K562 (cell line): Measurements from ENCODE around the gene DPP10.

Experiments
- ATF3 ChIP-seq, 2 experiments: fragments of 450-650 bp in 1 of 2; sonication (generic) in 1 of 2; formaldehyde crosslinking in 1 of 2; IDR thresholded peaks in 1 of 2; conservative IDR thresholded peaks in 1 of 2; 2 replicates each; pipeline versions ENCODE4 v1.6.1 to v1.8.1; 2016 to 2023; ENCODE audit warnings: mild to moderate bottlenecking in 2 of 2, moderate library complexity in 2 of 2, inconsistent platforms in 1 of 2, missing genetic modification reagents in 1 of 2
- E2F6 ChIP-seq, 2 experiments: IDR thresholded peaks; 2 replicates each; pipeline ENCODE4 v1.6.1; 2011; ENCODE audit warnings: borderline replicate concordance in 1 of 2, control low read depth in 1 of 2, low read depth in 1 of 2, low read length in 1 of 2, mild to moderate bottlenecking in 1 of 2, mixed read lengths in 1 of 2, moderate library complexity in 1 of 2; ENCODE audit not compliant: insufficient read depth in 1 of 2, insufficient read length in 1 of 2, poor library complexity in 1 of 2, severe bottlenecking in 1 of 2; ENCODE audit errors: extremely low read depth in 1 of 2
- GTF2F1 ChIP-seq: IDR thresholded peaks from 2 replicates; pipeline ENCODE4 v1.6.1; 2011; ENCODE audit warnings: low read depth, low read length, improper control_type of control experiment
- JUNB ChIP-seq: fragments of 450-650 bp; formaldehyde crosslinking; conservative IDR thresholded peaks from 2 replicates; pipeline ENCODE4 v1.4.0; 2020; ENCODE audit warnings: mild to moderate bottlenecking
- KDM4B ChIP-seq, 2 experiments: fragments of 450-650 bp in 1 of 2; sonication (generic) in 1 of 2; IDR thresholded peaks; 2 replicates each; pipeline ENCODE4 v1.6.1; 2016 to 2017; ENCODE audit warnings: borderline replicate concordance in 2 of 2, antibody characterized with exemption in 1 of 2, low read depth in 1 of 2, mild to moderate bottlenecking in 1 of 2
- MEF2A ChIP-seq: IDR thresholded peaks from 2 replicates; pipeline ENCODE4 v1.6.1; 2011; ENCODE audit warnings: low read depth, mild to moderate bottlenecking, low read length, moderate library complexity; ENCODE audit not compliant: control insufficient read depth
- ZBTB12 ChIP-seq: fragments of 250-450 bp; sonication (Bioruptor Pico); IDR thresholded peaks from 2 replicates; pipeline ENCODE4 v1.4.0; 2020
- ZNF140 ChIP-seq: fragments of 250-450 bp; sonication (Bioruptor Pico); IDR thresholded peaks from 2 replicates; pipeline ENCODE4 v1.8.0; 2021; ENCODE audit warnings: moderate library complexity, mild to moderate bottlenecking, inconsistent platforms
- ZNF23 ChIP-seq: fragments of 250-450 bp; sonication (Bioruptor Pico); IDR thresholded peaks from 2 replicates; pipeline ENCODE4 v1.4.0; 2020; ENCODE audit warnings: mild to moderate bottlenecking

GRCh38 chr2:115782286-115782685, 1339.8 kb downstream of the DPP10 start:
- TF ChIP-seq ATF3 (IDR thresholded peaks at IDR 0.05), result no peak
- no peak for TF ChIP-seq ATF3 (CRISPR knock-in tag; conservative IDR thresholded peaks at IDR 0.05)
- TF ChIP-seq E2F6 (IDR thresholded peaks at IDR 0.05; ENCODE audit: borderline replicate concordance in 1 of 2, extremely low read depth in 1 of 2, insufficient read depth in 1 of 2, insufficient read length in 1 of 2, low read depth in 1 of 2, low read length in 1 of 2, poor library complexity in 1 of 2, severe bottlenecking in 1 of 2), result no peak
- no peak for TF ChIP-seq ZNF140 (CRISPR knock-in tag)
- no peak for TF ChIP-seq ZBTB12 (CRISPR knock-in tag)
- no peak for TF ChIP-seq ZNF23 (CRISPR knock-in tag)
- TF ChIP-seq GTF2F1, result no peak
- TF ChIP-seq JUNB, result no peak
- TF ChIP-seq MEF2A, result no peak
- TF ChIP-seq KDM4B (IDR thresholded peaks at IDR 0.05; ENCODE audit: borderline replicate concordance in 2 of 2, low read depth in 1 of 2), result no peak
